Dendritic cell treated with granulocyte-macrophage colony-stimulating factor and Interleukin-4, amounts not matched to agents 40 ng/mL and 50 ng/mL, for 4 days (primary cell): ENCODE data around the gene ABCB1.
"Not testable (repeated sequence)": the region's sequence is repeated elsewhere in the genome, so short reads cannot be mapped to it uniquely, and the experiment has no call there.

Source experiments
- H3K27ac Mint-ChIP-seq: one replicate; pipeline ENCODE4 v1.8.0; 2022; ENCODE audit warnings: mild to moderate bottlenecking, mixed read lengths
- H3K27me3 Mint-ChIP-seq: one replicate; pipeline ENCODE4 v1.8.0; 2022; ENCODE audit warnings: mild to moderate bottlenecking, mixed read lengths
- H3K36me3 Mint-ChIP-seq: one replicate; pipeline ENCODE4 v1.8.0; 2022; ENCODE audit warnings: low read depth, mixed read lengths
- H3K4me1 Mint-ChIP-seq: one replicate; pipeline ENCODE4 v1.8.0; 2022; ENCODE audit warnings: low read depth, mixed read lengths
- H3K4me3 Mint-ChIP-seq: one replicate; pipeline ENCODE4 v1.8.0; 2022; ENCODE audit warnings: mild to moderate bottlenecking, moderate library complexity, mixed read lengths
- H3K9me3 Mint-ChIP-seq: one replicate; pipeline ENCODE4 v1.8.0; 2022; ENCODE audit warnings: mixed read lengths
- intact Hi-C: fragments of 100-400 bp; cut with micrococcal nuclease; formaldehyde crosslinking; loops from one replicate; pipeline ENCODE4 v1.15.0; 2022

The ABCB1 gene

GRCh38 chr7:87495366-87495765, 105.3 kb downstream of the ABCB1 start:
- intact Hi-C loops = no loop called here
- Mint-ChIP-seq H3K9me3 (peaks cover 8% of the 10 kb centered on the region), H3K27me3 (peaks cover 3% of the 10 kb centered on the region), H3K27ac (no peak overlapping the region), H3K36me3 (no peaks in the 10 kb centered on the region), H3K4me3 (no peak overlapping the region), H3K4me1 (no peaks in the 10 kb centered on the region)

GRCh38 chr7:87494454-87494853, 106.2 kb downstream of the ABCB1 start:
- no peak overlapping the region for H3K27ac Mint-ChIP-seq
- peaks cover 5% of the 10 kb centered on the region for H3K27me3 Mint-ChIP-seq
- intact Hi-C loops = no loop called here
- H3K9me3 Mint-ChIP-seq = peaks cover 8% of the 10 kb centered on the region
- H3K4me3 Mint-ChIP-seq = no peak overlapping the region
- H3K36me3 Mint-ChIP-seq = no peaks in the 10 kb centered on the region
- H3K4me1 Mint-ChIP-seq = no peaks in the 10 kb centered on the region

GRCh38 chr7:87483131-87483530, 117.6 kb downstream of the ABCB1 start:
- H3K4me1 Mint-ChIP-seq = no peaks in the 10 kb centered on the region
- no peaks in the 10 kb centered on the region for H3K36me3 Mint-ChIP-seq
- H3K4me3 Mint-ChIP-seq = no peak overlapping the region
- H3K27ac Mint-ChIP-seq = no peak overlapping the region
- intact Hi-C loops = no loop called here
- H3K9me3 Mint-ChIP-seq = no peaks in the 10 kb centered on the region
- peaks cover 3% of the 10 kb centered on the region for H3K27me3 Mint-ChIP-seq

- Mint-ChIP-seq H3K36me3 (no peaks in the 10 kb centered on the region), H3K4me1 (no peaks in the 10 kb centered on the region), H3K27me3 (peaks cover 3% of the 10 kb centered on the region), H3K4me3 (no peak overlapping the region), H3K9me3 (no peaks in the 10 kb centered on the region), H3K27ac (no peak overlapping the region)
- intact Hi-C loops = no loop called here
These were observed 118.6 kb downstream of the ABCB1 start for GRCh38 chr7:87482115-87482514.

- H3K36me3 Mint-ChIP-seq = no peaks in the 10 kb centered on the region
These were observed 120.3 kb downstream of the ABCB1 start for GRCh38 chr7:87480386-87480785.

GRCh38 chr7:87479951-87480350, 120.7 kb downstream of the ABCB1 start:
- intact Hi-C loops = loop anchor here (5.0 to 10.0 kb wide), 2 partner anchors 53 to 135 kb away; partner anchors contain the start of gene CROT
- H3K27me3 Mint-ChIP-seq = peaks cover 13% of the 10 kb centered on the region
- H3K36me3 Mint-ChIP-seq = no peaks in the 10 kb centered on the region
- H3K4me3 Mint-ChIP-seq = no peak overlapping the region
- H3K9me3 Mint-ChIP-seq = no peaks in the 10 kb centered on the region
- H3K27ac Mint-ChIP-seq = no peak overlapping the region
- H3K4me1 Mint-ChIP-seq = peaks cover 3% of the 10 kb centered on the region

More at GRCh38 chr7:87480386-87480785, 120.3 kb downstream of the ABCB1 start:
- peaks cover 13% of the 10 kb centered on the region for H3K27me3 Mint-ChIP-seq
- intact Hi-C loops = no loop called here
- H3K4me1 Mint-ChIP-seq = no peaks in the 10 kb centered on the region
- no peak overlapping the region for H3K27ac Mint-ChIP-seq
- no peak overlapping the region for H3K4me3 Mint-ChIP-seq
- no peaks in the 10 kb centered on the region for H3K9me3 Mint-ChIP-seq

- intact Hi-C loops = loop anchor here (5.0 to 10.0 kb wide), 2 partner anchors 49 to 131 kb away; partner anchors contain the start of gene CROT
- H3K9me3 Mint-ChIP-seq = no peaks in the 10 kb centered on the region
- H3K4me3 Mint-ChIP-seq = no peak overlapping the region
- H3K27me3 Mint-ChIP-seq = peaks cover 13% of the 10 kb centered on the region
- H3K27ac Mint-ChIP-seq = no peak overlapping the region
- H3K4me1 Mint-ChIP-seq = peaks cover 25% of the 10 kb centered on the region
- H3K36me3 Mint-ChIP-seq = no peaks in the 10 kb centered on the region
These were observed 124.5 kb downstream of the ABCB1 start for GRCh38 chr7:87476179-87476557.

- Mint-ChIP-seq H3K4me3 (peak within 1 kb of the TSS; percentile 66), H3K36me3 (no peaks in the 10 kb centered on the region), H3K9me3 (no peaks in the 10 kb centered on the region), H3K27me3 (peaks cover 13% of the 10 kb centered on the region), H3K27ac (peak within 1 kb of the TSS; percentile 69), H3K4me1 (peaks cover 25% of the 10 kb centered on the region)
- intact Hi-C loops = loop anchor here (5.0 to 10.0 kb wide), 2 partner anchors 48 to 131 kb away; partner anchors contain the start of gene CROT
These were observed 125.1 kb downstream of the ABCB1 start, which contains the start of gene ABCB4 for GRCh38 chr7:87475359-87476178. TSS of gene ABCB4 (minus strand) at chr7:87475680. CDS start at chr7:87475465, 215 bp downstream.

- no peaks in the 10 kb centered on the region for H3K9me3 Mint-ChIP-seq
- peaks cover 15% of the 10 kb centered on the region for H3K27me3 Mint-ChIP-seq
- H3K4me3 Mint-ChIP-seq = peak overlapping the region; percentile 66
- intact Hi-C loops = loop anchor here (5.0 to 10.0 kb wide), 2 partner anchors 47 to 130 kb away; partner anchors contain the start of gene CROT
- peak overlapping the region; percentile 69 for H3K27ac Mint-ChIP-seq
- peaks cover 25% of the 10 kb centered on the region for H3K4me1 Mint-ChIP-seq
- no peaks in the 10 kb centered on the region for H3K36me3 Mint-ChIP-seq
These were observed 125.9 kb downstream of the ABCB1 start for GRCh38 chr7:87474533-87475358.

- no peaks in the 10 kb centered on the region for H3K36me3 Mint-ChIP-seq
- peaks cover 25% of the 10 kb centered on the region for H3K4me1 Mint-ChIP-seq
- intact Hi-C loops = loop anchor here (10.0 kb wide), 1 partner anchor 129 kb away; the partner anchor contains the start of gene CROT
- H3K27ac Mint-ChIP-seq = peak overlapping the region; percentile 69
- no peaks in the 10 kb centered on the region for H3K9me3 Mint-ChIP-seq
- no peak overlapping the region for H3K4me3 Mint-ChIP-seq
- peaks cover 15% of the 10 kb centered on the region for H3K27me3 Mint-ChIP-seq
These were observed 126.7 kb downstream of the ABCB1 start for GRCh38 chr7:87473986-87474385.

- Mint-ChIP-seq H3K4me1 (peaks cover 25% of the 10 kb centered on the region), H3K27ac (peak overlapping the region; percentile 21), H3K27me3 (peaks cover 15% of the 10 kb centered on the region), H3K9me3 (no peaks in the 10 kb centered on the region), H3K36me3 (no peaks in the 10 kb centered on the region), H3K4me3 (no peak overlapping the region)
- intact Hi-C loops = loop anchor here (10.0 kb wide), 1 partner anchor 128 kb away; the partner anchor contains the start of gene CROT
These were observed 127.5 kb downstream of the ABCB1 start for GRCh38 chr7:87473192-87473591.

- no peaks in the 10 kb centered on the region for H3K36me3 Mint-ChIP-seq
- H3K27me3 Mint-ChIP-seq = peaks cover 10% of the 10 kb centered on the region
- intact Hi-C loops = loop anchor here (10.0 kb wide), 1 partner anchor 127 kb away; the partner anchor contains the start of gene CROT
- peaks cover 27% of the 10 kb centered on the region for H3K4me1 Mint-ChIP-seq
- no peak overlapping the region for H3K4me3 Mint-ChIP-seq
- H3K27ac Mint-ChIP-seq = no peak overlapping the region
- no peaks in the 10 kb centered on the region for H3K9me3 Mint-ChIP-seq
These were observed 129.2 kb downstream of the ABCB1 start for GRCh38 chr7:87471473-87471872.

- peaks cover 25% of the 10 kb centered on the region for H3K4me1 Mint-ChIP-seq
These were observed 131.5 kb downstream of the ABCB1 start for GRCh38 chr7:87469204-87469603.

GRCh38 chr7:87465534-87465880, 135.2 kb downstream of the ABCB1 start:
- H3K4me1 Mint-ChIP-seq = peaks cover 11% of the 10 kb centered on the region
- not testable (repeated sequence) for H3K9me3 Mint-ChIP-seq, H3K4me3 Mint-ChIP-seq

More at GRCh38 chr7:87469204-87469603, 131.5 kb downstream of the ABCB1 start:
- H3K27ac Mint-ChIP-seq, H3K27me3 Mint-ChIP-seq, H3K9me3 Mint-ChIP-seq, H3K4me3 Mint-ChIP-seq, H3K36me3 Mint-ChIP-seq, intact Hi-C loops: not testable (repeated sequence)

More at GRCh38 chr7:87465534-87465880, 135.2 kb downstream of the ABCB1 start:
- H3K27ac Mint-ChIP-seq, H3K36me3 Mint-ChIP-seq, intact Hi-C loops, H3K27me3 Mint-ChIP-seq: not testable (repeated sequence)
